ENCODE data around the gene LCK.

Gene LCK

DNA sequence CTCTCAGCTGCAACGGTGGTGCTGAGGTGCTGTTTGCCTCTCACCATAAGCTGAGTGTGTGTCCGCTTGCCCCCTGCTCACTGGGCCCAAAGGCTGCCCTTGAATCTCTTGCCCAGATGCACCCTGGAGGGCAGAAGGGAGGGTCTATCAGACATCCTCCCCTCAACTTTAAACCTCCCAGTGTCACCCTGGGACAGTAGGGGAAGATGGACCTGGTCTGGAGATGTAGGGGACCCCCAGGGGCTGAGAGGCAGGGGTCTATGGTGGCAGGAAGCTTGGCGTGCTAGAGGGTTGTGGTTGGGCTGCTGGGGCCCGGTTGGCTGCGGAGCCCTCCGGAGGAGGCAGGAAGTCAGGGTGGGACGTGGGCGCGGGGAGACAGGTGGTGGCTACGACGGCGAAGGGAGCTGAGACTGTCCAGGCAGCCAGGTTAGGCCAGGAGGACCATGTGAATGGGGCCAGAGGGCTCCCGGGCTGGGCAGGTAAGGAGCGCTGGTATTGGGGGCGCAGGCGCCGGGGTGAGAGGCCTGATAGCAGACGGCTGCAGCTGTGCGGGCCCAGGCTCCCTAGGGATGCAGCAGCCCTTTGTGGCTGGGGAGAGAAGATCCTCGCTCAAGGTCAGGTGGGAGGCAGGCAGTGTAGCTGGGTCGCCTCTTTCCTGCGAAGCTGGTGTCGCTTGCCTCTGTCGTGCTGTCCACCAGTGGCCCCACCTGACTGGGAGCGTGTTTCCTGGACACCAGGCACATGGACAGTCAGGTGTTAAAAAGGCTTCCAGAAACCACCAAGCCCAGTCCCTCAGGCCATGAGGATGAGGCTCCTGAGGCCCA lies at the start of gene LCK:
Gene LCK (plus strand): TSS at position 373 of the 824 bp plus-strand sequence. CDS start 23,065 bp downstream, outside the sequence.
- DNase-seq, result no peak

- no peak for DNase-seq
These were observed 46.1 kb upstream of the LCK start for GRCh38 chr1:32204943-32205361.

DNA sequence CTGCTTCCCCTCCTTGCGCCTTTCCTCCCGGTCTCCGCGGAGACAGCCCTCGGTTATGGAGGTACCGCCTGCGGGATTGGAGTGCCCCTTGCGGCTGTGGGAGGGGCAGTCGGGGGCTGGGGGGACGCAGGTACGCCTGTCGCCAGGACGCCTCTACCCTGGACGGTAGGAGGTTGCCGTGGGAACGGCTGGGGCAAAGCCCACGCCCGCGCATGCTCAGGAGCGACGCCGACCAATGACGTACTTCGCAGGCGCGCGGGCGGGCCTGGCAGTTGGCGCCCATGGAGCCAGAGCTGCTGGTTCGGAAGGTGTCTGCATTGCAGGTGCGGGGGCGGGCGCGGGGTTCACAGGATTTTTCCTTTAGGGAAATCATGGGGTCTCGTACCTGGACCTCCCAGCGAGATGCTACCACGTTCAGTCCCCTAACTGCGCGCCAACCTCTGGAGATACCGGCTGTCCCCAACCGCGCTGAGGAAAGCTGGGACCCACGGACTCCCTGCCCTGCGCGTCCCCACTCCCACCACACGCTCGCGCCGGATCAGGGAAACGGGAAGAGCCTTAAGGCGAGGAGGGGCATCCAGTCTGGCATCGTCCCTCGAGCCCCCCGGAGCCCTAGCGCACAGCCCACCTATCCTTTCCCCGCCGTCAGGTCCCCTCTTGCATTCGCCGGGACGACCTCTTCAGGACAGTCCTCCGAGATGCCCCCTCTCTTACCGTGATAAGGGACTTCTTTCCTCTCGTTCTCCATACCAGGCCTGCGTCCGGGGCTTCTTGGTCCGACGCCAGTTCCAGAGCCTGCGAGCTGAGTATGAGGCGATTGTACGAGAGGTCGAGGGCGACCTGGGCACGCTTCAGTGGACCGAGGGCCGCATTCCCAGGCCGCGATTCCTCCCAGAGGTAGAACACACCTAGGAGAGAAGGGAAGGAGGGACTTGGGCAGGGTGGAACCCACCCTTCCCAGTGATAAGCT lies 45.4 kb upstream of the LCK start, which contains the start of gene IQCC:
Gene IQCC (plus strand): TSS at position 271 of the 970 bp plus-strand sequence. CDS start 11 bp downstream, at position 282.
- peak; percentile 82 to 93 (median 91) for DNase-seq

GRCh38 chr1:32208469-32208868 lies 42.6 kb upstream of the LCK start:
- no peak for DNase-seq

- no peak for DNase-seq
These were observed 42.2 kb upstream of the LCK start, which contains the start of gene DCDC2B for GRCh38 chr1:32208891-32209328. TSS of gene DCDC2B (plus strand) at chr1:32209089. CDS start at chr1:32209094, 5 bp downstream.

GRCh38 chr1:32215629-32216480 lies 35.2 kb upstream of the LCK start:
- DNase-seq, result peak; percentile 76 to 80 (median 78)

DNA sequence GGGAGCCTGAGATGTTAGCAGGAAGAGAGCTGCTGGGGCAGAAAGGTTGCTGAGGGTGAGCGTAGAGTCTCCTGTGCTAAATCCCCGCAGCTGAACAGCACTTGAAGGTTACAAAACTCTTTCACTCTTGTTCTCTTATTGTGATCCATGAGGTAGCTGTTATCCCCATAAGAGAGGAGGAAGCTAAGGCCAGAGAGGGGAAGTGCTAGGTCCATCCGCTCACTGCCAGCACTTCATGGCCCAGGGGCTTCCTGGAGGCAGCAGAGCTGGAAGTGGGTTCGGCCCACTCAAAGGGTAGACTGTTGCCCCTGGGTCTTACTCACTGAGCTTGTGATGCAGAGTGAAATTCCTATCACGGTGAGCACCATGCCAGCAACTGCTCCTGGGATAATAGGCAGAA lies 34.5 kb upstream of the LCK start:
- DNase-seq, result peak in 2 of 3 donors; percentile 24 to 33

- DNase-seq, result no peak
These were observed 32.0 kb upstream of the LCK start for GRCh38 chr1:32219022-32219421.

- DNase-seq, result no peak
These were observed 30.1 kb upstream of the LCK start for GRCh38 chr1:32220746-32221580.

DNA sequence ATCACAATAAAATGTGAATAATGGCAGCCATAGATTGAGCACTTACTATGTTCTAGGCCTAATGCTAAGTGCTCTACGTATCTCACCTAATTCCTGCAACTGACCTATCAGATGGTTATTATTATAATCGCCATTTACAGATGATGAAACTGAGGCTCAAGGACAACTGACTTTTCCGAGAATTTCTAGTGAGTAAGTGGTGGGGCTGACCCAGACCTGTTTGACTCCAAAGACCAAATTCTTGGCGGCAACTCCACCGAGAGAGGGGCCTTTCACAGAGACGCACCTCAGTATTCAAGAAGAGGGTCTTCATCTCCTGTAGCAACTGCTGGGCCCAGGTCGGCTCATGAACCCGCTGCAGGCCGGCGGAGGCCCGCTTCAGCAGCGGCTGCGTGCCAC lies 29.5 kb upstream of the LCK start:
- no peak for DNase-seq

- DNase-seq, result peak; percentile 95 to 97 (median 96)
These were observed 28.9 kb upstream of the LCK start, which contains the start of the genes EIF3I and TMEM234 for GRCh38 chr1:32221980-32222755. TSS of gene EIF3I (plus strand) at chr1:32222407. CDS start at chr1:32222442, 35 bp downstream. TSS of gene TMEM234 (minus strand) at chr1:32222353. CDS start at chr1:32222322, 31 bp downstream.

- no peak for DNase-seq
These were observed 27.4 kb upstream of the LCK start for GRCh38 chr1:32223683-32224082.

GRCh38 chr1:32224285-32224684 lies 26.8 kb upstream of the LCK start:
- DNase-seq, result no peak

DNA sequence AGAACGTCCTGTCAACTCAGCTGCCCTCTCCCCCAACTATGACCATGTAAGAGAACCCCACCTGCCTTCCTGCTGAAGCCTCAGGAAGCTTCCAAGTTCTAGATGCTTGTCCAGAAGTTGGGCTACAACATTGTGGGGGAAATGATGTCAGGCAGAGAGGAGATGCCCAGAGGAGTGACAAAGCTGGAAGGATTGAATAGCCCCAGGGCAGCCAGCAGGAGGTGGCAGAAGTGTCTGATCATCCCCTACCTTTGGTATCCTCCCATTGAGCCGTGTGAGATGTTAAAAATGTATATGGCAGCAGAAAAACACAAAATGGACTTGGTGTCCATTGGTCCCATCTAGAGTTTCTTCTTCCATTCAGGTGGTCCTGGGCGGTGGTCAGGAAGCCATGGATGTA lies 22.3 kb upstream of the LCK start:
- no peak for DNase-seq

DNA sequence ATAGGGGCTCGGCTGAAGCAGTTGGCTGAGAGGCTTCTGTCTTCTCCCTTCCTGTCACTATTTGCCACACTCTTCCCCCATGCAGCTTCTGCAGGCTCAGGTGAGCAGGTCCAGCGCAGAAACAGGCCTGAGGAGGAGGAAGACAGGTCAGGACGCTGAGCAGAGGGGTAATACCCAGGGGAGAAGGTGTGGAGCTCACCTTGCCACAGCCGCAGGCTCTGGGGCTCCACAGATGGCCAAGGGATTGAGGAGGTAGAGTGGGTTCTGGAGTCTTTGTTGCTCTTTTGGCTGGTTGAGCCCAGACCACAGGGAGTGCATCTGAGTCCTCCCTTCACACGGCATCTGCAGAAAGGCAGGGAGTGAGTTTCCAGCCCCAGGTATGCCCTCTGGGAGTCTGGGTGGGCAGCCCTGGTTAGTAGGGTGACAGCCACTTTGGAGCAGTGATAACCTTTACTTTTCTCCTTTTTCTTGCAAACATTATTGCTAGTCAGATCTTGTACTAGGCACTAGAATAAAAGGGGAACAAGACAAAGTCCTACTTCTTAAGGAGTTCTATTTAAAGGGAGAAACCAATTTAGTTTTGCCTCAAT lies 19.1 kb upstream of the LCK start:
- DNase-seq, result peak in 1 of 3 donors; percentile 15

DNA sequence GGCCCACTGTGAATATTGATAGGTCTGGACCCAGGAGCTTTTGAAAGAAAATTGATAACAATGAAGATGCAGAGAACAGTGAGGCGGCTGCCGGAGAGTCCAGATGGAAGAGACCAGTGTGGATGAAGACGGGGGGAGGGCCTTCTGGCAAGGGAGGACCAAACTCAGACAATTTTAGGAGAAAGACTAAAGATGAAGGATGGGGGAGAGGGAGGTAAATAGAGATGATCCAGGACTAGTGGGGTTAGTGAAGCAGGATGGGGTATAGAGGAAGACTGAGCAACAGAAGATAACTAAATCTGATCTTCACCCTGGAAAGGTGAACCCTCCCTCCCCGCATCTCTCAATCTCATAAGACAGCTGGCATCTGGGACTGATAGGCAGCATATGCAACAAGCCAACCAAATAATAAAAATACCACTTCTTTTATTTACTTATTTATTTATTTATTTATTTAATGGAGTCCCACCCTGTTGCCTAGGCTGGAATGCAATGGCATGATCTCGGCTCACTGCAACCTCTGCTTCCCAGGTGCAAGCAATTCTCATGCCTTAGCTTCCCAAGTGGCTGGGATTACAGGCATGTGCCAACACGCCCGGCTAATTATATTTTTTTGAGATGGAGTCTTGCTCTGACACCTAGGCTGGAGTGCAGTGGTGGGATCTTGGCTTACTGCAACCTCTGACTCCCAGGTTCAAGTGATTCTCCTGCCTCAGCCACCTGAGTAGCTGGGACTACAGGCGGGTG lies 18.3 kb upstream of the LCK start:
- DNase-seq, result no peak

DNA sequence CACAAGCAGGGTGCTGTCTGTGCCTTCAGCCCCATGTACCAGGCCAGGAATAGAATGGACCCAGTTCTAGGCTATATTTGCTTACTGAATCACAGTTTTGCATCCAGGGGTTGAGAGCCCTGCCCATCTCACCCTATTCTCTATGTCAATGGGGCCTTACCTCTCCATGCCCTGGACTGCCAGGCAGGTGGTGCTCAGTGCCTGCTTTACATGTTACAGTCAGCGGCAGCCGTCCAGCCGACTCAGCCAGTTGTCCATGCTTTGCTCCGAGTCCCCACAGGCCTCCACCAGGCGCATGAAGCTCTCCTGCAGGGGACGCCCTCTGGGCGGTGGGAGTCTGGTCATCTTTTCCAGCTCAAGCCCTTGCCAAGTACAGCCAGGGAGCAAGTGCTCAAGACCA lies 16.3 kb upstream of the LCK start:
- DNase-seq, result no peak

DNA sequence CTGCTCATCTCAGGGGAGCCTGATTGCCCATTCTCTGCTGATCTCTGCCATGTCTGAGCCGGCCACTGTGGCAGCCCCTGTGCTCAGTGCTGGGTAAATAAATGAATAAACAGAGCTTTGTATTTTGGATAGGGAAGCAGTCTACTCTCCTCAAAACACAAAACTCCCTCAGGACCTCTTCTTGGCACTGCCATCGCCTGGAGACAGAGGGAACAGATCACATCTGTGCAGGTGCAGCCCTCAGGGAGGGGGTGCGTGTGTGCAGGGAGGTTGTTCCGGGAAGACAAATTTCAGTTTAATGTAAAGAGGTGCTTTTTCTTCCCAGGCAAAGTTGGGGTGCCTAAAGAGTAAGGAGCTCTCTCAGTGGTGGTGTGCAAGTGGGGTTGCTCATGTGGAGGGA lies 11.7 kb upstream of the LCK start:
- DNase-seq, result no peak

- DNase-seq, result no peak
These were observed 11.3 kb upstream of the LCK start for GRCh38 chr1:32239790-32240139.
